ENCODE data around the gene CP. TPM values are rescaled to one million over a fixed set of nuclear protein-coding genes. Genes with fewer than 3 reads are reported as not detected.

The CP gene
- total and polyA plus RNA-seq, 9 of the 15 experiments (the other 6 are each of a cell fraction or from before 2014, with no cell fraction given): 0.30 to 0.75 TPM; not detected in 7

DNA sequence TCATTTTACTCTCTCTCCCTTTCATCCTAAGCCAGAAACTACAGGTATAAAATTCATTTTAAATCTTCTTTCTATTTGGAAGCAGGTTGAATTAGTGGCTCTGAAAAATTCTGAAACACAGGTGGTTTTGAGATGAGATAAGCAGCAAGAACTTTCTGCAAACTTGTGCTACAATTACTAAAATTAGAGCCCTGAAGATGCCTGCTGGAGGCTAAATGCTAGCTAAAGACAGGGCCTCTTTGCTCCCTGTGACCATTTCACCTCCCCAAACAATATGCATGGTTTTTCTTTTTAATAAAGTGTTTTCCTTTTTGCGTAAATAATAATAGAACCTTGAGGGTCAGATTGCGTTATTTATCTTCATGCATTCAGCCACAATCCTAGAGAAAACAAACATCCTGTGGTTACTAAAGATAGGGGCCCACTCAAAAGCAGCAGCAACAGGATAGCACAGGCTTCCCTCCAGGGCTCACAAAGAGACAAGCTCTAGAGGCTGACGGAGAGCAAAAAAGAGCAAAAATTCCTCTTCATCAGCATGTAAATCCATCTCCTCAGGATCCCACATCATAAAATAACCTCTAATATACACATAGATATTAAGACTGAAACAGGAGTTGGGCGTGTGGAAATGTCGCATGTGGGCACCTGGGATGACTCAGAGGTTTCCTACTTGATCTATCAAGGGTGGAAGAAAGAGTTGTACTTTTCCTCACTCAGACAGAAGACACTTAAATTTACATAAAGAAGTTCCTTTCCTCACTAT is 26.5 kb upstream of the CP start (continued):
- 0 out of 2 replicates have a peak, but pooled peaks have one; percentile 36 for TF ChIP-seq FOXA1 (IDR thresholded peaks at IDR 0.05; ENCODE audit: borderline replicate concordance)
- TF ChIP-seq KDM1A (IDR thresholded peaks at IDR 0.05): peak; percentile 64 to 67
- TF ChIP-seq NRF1 (conservative IDR thresholded peaks at IDR 0.05 in 1 of 2, IDR thresholded peaks at IDR 0.05 in 1 of 2): no peak
- TF ChIP-seq, protein P1, sequence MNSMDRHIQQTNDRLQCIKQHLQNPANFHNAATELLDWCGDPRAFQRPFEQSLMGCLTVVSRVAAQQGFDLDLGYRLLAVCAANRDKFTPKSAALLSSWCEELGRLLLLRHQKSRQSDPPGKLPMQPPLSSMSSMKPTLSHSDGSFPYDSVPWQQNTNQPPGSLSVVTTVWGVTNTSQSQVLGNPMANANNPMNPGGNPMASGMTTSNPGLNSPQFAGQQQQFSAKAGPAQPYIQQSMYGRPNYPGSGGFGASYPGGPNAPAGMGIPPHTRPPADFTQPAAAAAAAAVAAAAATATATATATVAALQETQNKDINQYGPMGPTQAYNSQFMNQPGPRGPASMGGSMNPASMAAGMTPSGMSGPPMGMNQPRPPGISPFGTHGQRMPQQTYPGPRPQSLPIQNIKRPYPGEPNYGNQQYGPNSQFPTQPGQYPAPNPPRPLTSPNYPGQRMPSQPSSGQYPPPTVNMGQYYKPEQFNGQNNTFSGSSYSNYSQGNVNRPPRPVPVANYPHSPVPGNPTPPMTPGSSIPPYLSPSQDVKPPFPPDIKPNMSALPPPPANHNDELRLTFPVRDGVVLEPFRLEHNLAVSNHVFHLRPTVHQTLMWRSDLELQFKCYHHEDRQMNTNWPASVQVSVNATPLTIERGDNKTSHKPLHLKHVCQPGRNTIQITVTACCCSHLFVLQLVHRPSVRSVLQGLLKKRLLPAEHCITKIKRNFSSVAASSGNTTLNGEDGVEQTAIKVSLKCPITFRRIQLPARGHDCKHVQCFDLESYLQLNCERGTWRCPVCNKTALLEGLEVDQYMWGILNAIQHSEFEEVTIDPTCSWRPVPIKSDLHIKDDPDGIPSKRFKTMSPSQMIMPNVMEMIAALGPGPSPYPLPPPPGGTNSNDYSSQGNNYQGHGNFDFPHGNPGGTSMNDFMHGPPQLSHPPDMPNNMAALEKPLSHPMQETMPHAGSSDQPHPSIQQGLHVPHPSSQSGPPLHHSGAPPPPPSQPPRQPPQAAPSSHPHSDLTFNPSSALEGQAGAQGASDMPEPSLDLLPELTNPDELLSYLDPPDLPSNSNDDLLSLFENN (IDR thresholded peaks at IDR 0.05; ENCODE audit: low read depth in 2 of 2, low read length in 2 of 2): 0 out of 4 replicates have a peak, but pooled peaks of 1 of the 2 experiments have one; percentile 28
- TF ChIP-seq KAT2B (IDR thresholded peaks at IDR 0.05; ENCODE audit: low read depth, low read length): no peak
- no peak for TF ChIP-seq ZBED1 (IDR thresholded peaks at IDR 0.05)
- peak; percentile 62; the same call in 1 of the 2 replicates for TF ChIP-seq TEAD4 (IDR thresholded peaks at IDR 0.05; ENCODE audit: low read length)
- no peak for TF ChIP-seq TEAD4 (CRISPR knock-in tag; IDR thresholded peaks at IDR 0.05; ENCODE audit: borderline replicate concordance)
- TF ChIP-seq ATF3 (IDR thresholded peaks at IDR 0.05): 0 out of 2 replicates have a peak, but pooled peaks have one; percentile 45
- TF ChIP-seq ATF3 (CRISPR knock-in tag; conservative IDR thresholded peaks at IDR 0.05): no peak
- no peak for TF ChIP-seq ZNF41 (CRISPR knock-in tag; conservative IDR thresholded peaks at IDR 0.05)
- TF ChIP-seq EP300 (IDR thresholded peaks at IDR 0.05; ENCODE audit: low read length): peak; percentile 49; the same call in 1 of the 2 replicates
- no peak for TF ChIP-seq CEBPG (CRISPR knock-in tag; IDR thresholded peaks at IDR 0.05)
- TF ChIP-seq CEBPG (tag; conservative IDR thresholded peaks at IDR 0.05 in 1 of 2, IDR thresholded peaks at IDR 0.05 in 1 of 2): peak; percentile 17 to 27; a peak in 2 of 4 replicates
- TF ChIP-seq CBFA2T2 (conservative IDR thresholded peaks at IDR 0.05): peak; percentile 66
- TF ChIP-seq TCF3 (CRISPR knock-in tag; IDR thresholded peaks at IDR 0.05): peak; percentile 81
- TF ChIP-seq BCLAF1 (IDR thresholded peaks at IDR 0.05; ENCODE audit: borderline replicate concordance in 1 of 2, control insufficient read depth in 1 of 2, low read depth in 2 of 2, low read length in 1 of 2): no peak
- TF ChIP-seq KLF16 (IDR thresholded peaks at IDR 0.05): 0 out of 2 replicates have a peak, but pooled peaks have one; percentile 35
- TF ChIP-seq TAL1 (IDR thresholded peaks at IDR 0.05): peak; percentile 72
- TF ChIP-seq BRD9 (IDR thresholded peaks at IDR 0.05; ENCODE audit: low read depth, partially characterized antibody): no peak
- TF ChIP-seq ATF7 (IDR thresholded peaks at IDR 0.05): no peak
- no peak for TF ChIP-seq ESRRA (IDR thresholded peaks at IDR 0.05; ENCODE audit: borderline replicate concordance, low read depth)
